GM12891 (cell line): Measurements from ENCODE around the gene ANKMY2.

ENCODE experiments used
- PAX5 ChIP-seq: IDR thresholded peaks from 2 replicates; pipeline ENCODE4 v1.6.1; 2011; ENCODE audit warnings: low read length, moderate library complexity, mild to moderate bottlenecking; ENCODE audit not compliant: insufficient read depth, severe bottlenecking
- POLR2A ChIP-seq: IDR thresholded peaks from 2 replicates; pipeline ENCODE4 v1.6.1; 2011; ENCODE audit warnings: low read depth, low read length, control low read depth
- POLR2AphosphoS5 ChIP-seq: IDR thresholded peaks from 2 replicates; pipeline ENCODE4 v1.6.1; 2011; ENCODE audit warnings: low read depth, low read length, control low read depth
- SPI1 ChIP-seq: IDR thresholded peaks from 2 replicates; pipeline ENCODE4 v1.6.1; 2011; ENCODE audit warnings: low read depth, low read length, control low read depth
- TAF1 ChIP-seq: IDR thresholded peaks from 2 replicates; pipeline ENCODE4 v1.6.1; 2011; ENCODE audit warnings: low read depth, low read length, control low read depth

DNA sequence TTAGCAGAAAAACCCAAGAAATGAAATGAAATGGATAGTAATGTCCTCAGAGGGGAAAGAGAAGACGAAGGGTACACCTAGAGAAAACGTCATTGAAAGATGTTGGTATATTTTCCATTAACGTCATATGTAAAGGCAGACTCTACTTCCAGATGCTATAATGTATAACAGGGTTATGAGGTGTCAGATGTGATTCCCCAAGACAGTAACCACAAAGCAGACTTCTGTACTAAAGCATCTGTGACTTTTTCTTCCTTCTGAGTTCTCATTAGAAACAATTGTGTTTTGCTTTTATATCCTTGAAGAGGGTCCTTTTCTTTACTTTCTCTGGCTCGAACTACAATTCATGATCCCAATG, 81.6 kb downstream of the ANKMY2 start:
- TF ChIP-seq POLR2A (no peak), POLR2AphosphoS5 (no peak), TAF1 (no peak), PAX5 (no peak), SPI1 (no peak)
